GM10847 (cell line): ENCODE measurements around the gene RABGAP1L.

Experiments
- POLR2A ChIP-seq: IDR thresholded peaks from 2 replicates; pipeline ENCODE4 v1.6.1; 2011; ENCODE audit not compliant: insufficient read length; ENCODE audit errors: extremely low read depth

RABGAP1L gene

GRCh38 chr1:175033953-175034352 is 874.6 kb downstream of the RABGAP1L start:
- TF ChIP-seq POLR2A = no peak

GRCh38 chr1:175034775-175035174 is 875.5 kb downstream of the RABGAP1L start:
- no peak for TF ChIP-seq POLR2A

- TF ChIP-seq POLR2A = no peak
Measured at GRCh38 chr1:175035865-175036264, 876.5 kb downstream of the RABGAP1L start.

GRCh38 chr1:175036476-175036875 is 877.2 kb downstream of the RABGAP1L start:
- TF ChIP-seq POLR2A = no peak

- no peak for TF ChIP-seq POLR2A
Measured at GRCh38 chr1:175037416-175037815, 878.1 kb downstream of the RABGAP1L start.

GRCh38 chr1:175040324-175040879 is 881.1 kb downstream of the RABGAP1L start:
- no peak for TF ChIP-seq POLR2A

- TF ChIP-seq POLR2A = no peak
Measured at GRCh38 chr1:175042650-175043049, 883.3 kb downstream of the RABGAP1L start.

GRCh38 chr1:175043824-175044223 is 884.5 kb downstream of the RABGAP1L start:
- no peak for TF ChIP-seq POLR2A
